A549 treated with AZD9567 at 1 μM for 4 hours (cell line): ENCODE results near the gene ADIG. TPM values are rescaled to one million over a fixed set of nuclear protein-coding genes. Genes with fewer than 3 reads are reported as not detected.

ENCODE experiments used
- total RNA-seq: library from RNA; stranded (reverse); fragments of 200-300 nt; extraction: Qiagen RNA extraction; gene quantifications from 5 replicates; pipeline ENCODE4 v1.2.3, GENCODE V29; 2022; ENCODE audit not compliant: insufficient read depth

Gene ADIG
- not detected in 5 replicates for total RNA-seq

DNA sequence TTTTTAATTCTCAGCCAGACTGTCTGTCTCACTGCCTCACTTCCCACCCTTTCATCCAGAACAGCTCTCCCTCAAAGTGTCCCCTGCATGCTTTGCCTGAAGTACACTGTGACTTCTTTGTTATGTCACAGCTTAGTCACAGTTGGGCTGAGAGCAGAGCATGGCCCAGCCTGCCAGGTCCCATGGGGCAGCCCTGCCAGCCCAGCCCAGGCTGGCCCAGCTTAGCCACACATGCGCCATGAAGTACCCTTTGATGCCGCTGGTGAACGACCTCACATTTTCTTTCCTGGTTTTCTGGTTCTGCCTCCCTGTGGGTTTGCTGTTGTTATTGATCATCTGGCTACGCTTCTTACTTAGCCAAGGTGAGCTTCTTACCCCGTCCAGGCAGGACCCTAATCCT lies at the start of gene ADIG:
Gene ADIG, plus strand, starts transcription at position 185 of the 400 bp plus-strand sequence. Its CDS starts 54 bp downstream, at position 239.

DNA sequence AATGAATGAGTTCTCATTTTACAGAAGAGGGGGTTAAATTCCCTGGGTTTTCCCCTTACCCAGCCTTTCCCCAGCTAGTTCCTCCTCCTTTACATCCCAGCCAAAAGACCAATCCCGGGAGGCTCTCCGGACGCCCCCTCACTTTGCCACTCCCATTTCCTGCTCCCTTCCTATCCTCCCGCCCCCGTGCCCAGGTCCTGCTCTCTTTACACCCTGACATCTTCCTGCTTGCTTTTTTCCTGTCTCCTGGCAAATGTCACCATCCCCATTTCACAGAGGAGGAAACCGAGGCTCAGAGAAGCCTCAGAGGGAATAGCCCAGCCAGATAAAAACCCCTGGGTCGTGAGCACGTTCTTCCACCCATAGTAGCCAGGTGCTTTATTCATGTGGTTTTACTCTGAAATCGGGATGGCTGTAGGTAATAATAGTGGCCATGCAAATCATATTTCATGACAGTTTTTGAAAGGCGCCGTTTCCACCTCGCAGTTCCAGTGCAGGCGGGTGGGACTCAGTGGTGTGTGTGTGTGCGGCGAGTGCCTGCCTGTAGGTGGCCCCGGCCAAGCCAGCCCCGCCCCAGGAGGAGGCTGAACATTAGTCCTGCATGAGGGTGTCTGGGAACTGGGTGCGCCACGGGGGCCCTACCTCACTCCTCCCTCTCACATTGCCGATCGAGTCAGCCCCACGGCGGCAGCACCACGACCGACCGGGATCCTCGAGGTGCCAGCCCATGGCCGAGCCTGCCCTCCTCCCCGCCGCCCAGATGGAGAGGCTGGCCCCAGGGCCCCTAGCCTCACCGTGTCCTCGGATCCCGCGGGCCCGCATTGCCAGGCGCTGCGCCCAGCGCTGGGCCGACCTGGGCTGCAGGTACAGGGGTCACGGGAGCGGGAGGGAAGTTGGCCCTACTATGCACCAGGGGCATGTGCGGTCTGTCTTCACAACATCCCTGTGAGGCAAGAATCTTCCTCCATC lies 20.5 kb downstream of the ADIG start, which contains the start of gene ARHGAP40:
Gene ARHGAP40, plus strand, starts transcription at position 594 of the 969 bp plus-strand sequence.

Other genes with a start within 250 kb of the ADIG start
- gene LBP, start 234.7 kb upstream of the ADIG start, total RNA-seq: 0.87 to 1.4 TPM (median 1.4 TPM) in 5 replicates
- 161 to 196 TPM (median 191 TPM) in 5 replicates for gene SNHG17, start 145.9 kb upstream of the ADIG start, total RNA-seq
- 13.1 to 25.1 TPM (median 17.8 TPM) in 5 replicates for gene RALGAPB, start 108.4 kb upstream of the ADIG start, total RNA-seq
- 0.05 to 0.12 TPM (median 0.08 TPM) in 4 of 5 replicates, not detected in the other for gene ARHGAP40, start 20.6 kb downstream of the ADIG start, total RNA-seq
- not detected in 5 replicates for gene SLC32A1, start 143.3 kb downstream of the ADIG start, total RNA-seq
- 8.2 to 10.5 TPM (median 10.0 TPM) in 5 replicates for gene ACTR5, start 167.3 kb downstream of the ADIG start, total RNA-seq
- 0.12 to 0.41 TPM (median 0.14 TPM) in 5 replicates for gene PPP1R16B, start 224.5 kb downstream of the ADIG start, total RNA-seq